Activated naive CD8-positive, alpha-beta T cell treated with anti-CD3 and anti-CD28 coated beads, Interleukin-2, amount 50 U/mL, for 24 hours (primary cell): ENCODE measurements around the gene CCR9.

Experiments used
- ATAC-seq: fragments of 150-1000 bp; cut with Tn5 transposase; one replicate; pipeline ENCODE4 v1.10.0; 2021
- DNase-seq: peaks from one replicate; pipeline ENCODE4 v3.0.0; 2021
- H3K27ac Mint-ChIP-seq: one replicate; pipeline ENCODE4 v1.8.0; 2021; ENCODE audit warnings: mild to moderate bottlenecking, mixed read lengths
- H3K27me3 Mint-ChIP-seq: one replicate; pipeline ENCODE4 v1.8.0; 2021; ENCODE audit warnings: mixed read lengths
- H3K36me3 Mint-ChIP-seq: one replicate; pipeline ENCODE4 v1.8.0; 2021; ENCODE audit warnings: low read depth, mixed read lengths
- H3K4me1 Mint-ChIP-seq: one replicate; pipeline ENCODE4 v1.8.0; 2021; ENCODE audit warnings: mixed read lengths
- H3K4me3 Mint-ChIP-seq: one replicate; pipeline ENCODE4 v1.8.0; 2021; ENCODE audit warnings: mild to moderate bottlenecking, moderate library complexity, mixed read lengths
- H3K9me3 Mint-ChIP-seq: one replicate; pipeline ENCODE4 v1.8.0; 2021; ENCODE audit warnings: mixed read lengths

CCR9 gene

DNA sequence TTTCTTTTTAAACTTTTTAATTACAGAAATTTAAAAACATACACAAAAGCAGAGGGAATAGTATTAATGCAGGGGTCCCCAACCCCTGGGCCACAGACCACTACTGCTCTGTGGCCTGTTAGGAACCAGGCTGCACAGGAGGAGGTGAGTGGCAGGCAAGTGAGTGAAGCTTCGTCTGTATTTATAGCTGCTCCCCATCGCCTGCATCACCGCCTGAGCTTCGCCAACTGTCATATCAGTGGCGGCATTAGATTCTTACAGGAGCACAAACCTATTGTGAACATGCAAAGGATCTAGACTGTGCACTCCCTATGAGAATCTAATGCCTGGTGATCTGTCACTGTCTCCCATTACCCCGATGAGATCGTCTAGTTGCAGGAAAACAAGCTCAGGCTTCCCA, 22.4 kb downstream of the CCR9 start:
- no peak overlapping the region for H3K4me3 Mint-ChIP-seq
- H3K4me1 Mint-ChIP-seq: peaks cover 21% of the 10 kb centered on the region
- DNase-seq: no peak
- no peak for ATAC-seq
- H3K9me3 Mint-ChIP-seq: peaks cover 4% of the 10 kb centered on the region
- peaks cover 9% of the 10 kb centered on the region for H3K36me3 Mint-ChIP-seq
- no peak overlapping the region for H3K27ac Mint-ChIP-seq
- peaks cover 58% of the 10 kb centered on the region for H3K27me3 Mint-ChIP-seq

DNA sequence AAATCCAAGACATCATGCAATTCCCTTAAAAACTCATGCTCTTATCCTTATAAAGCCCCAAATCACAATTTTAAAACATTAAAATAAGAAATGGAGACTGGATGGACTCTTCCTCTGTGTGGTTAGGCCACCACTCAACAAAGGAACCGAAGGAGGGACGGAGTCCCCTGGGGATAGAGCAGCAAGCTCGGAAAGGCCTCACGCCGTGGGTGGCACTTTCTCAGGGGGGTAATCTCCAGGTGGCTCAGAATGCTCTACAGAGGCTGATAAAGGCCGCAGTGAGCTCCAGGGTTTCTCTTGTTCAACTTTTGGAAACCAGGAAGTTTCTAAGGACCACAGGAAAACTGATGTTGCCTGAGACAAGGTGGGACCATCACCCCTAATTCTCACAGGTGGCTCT, 23.2 kb downstream of the CCR9 start:
- Mint-ChIP-seq H3K4me1 (peaks cover 23% of the 10 kb centered on the region), H3K36me3 (peaks cover 9% of the 10 kb centered on the region), H3K27ac (no peak overlapping the region), H3K27me3 (peaks cover 60% of the 10 kb centered on the region), H3K4me3 (no peak overlapping the region), H3K9me3 (peaks cover 4% of the 10 kb centered on the region)
- ATAC-seq (no peak), DNase-seq (no peak)

DNA sequence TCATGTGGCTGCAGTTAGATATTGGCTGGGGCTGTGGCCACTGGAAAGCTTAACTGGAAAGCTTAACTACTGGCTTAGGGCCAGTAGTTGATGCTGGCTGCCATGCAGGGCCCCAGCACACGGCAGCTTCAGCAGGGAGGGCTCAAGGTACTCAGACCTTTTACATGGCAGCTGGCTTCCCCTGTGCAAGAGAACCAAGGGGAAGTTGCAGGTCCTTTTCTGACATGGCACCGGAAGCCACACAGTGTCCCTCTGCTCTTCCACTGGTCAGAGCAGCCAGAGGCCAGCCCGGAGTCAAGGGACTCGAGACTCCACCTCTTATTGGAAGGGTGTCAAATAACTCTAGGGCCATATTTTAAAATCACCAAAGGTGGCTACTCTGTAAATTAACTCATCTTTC, 24.5 kb downstream of the CCR9 start:
- peaks cover 6% of the 10 kb centered on the region for H3K36me3 Mint-ChIP-seq
- no peak overlapping the region for H3K27ac Mint-ChIP-seq
- peaks cover 29% of the 10 kb centered on the region for H3K4me1 Mint-ChIP-seq
- H3K9me3 Mint-ChIP-seq: no peaks in the 10 kb centered on the region
- DNase-seq (no peak), ATAC-seq (no peak)
- peaks cover 56% of the 10 kb centered on the region for H3K27me3 Mint-ChIP-seq
- H3K4me3 Mint-ChIP-seq: no peak overlapping the region

DNA sequence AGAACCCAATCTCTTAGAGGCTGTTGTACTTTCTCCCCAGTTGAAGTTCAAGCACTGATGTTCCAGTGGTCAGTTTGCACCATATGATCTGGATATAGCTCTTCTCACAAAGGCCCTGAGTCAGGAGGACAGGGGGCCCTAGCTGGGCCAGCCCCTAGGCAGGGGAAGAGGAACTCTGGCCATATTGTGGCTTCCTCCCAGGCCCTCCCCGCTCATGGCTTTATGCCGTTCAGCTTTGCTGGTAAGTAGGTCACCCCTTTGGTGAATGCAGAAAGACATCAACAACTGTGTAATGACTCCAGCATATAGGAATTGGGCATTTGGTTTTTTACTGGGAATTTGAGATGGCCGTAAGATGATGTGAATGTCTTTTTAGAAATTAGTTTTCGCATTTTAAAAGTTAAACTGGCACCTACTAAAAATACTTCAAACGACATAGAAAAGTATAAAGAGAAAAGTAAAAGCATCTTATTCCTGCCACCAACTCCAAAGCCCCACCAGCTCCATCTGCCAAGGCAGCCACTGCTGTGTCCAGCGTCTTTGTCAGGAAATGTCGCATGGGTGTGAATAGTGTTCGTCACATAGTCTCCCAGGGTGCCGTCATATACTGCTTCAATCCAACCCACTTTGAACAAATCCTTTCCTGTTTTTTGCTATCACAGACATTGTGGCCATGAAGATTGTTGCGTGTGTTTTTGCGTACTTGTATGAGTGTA, 25.3 kb downstream of the CCR9 start:
- no peak overlapping the region for H3K27ac Mint-ChIP-seq

DNA sequence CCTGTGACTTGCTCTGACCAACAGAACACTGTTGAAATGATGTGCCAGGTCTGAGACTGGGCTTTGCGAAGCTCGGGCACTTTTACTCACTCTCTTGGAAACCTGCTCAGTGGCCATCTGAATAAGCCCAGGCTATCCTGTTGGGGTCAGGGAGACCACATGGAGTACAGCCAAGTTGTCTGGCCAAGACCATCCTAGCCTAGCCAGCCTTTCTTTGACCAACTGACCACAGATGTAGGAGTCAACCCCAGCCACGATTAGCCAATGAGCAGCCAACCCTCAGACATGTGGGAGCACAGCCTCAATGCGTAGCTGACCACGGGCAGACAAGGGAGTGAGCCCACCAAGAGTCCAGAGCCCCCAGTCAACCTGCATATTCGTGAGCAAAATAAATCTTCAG, 26.1 kb downstream of the CCR9 start:
- H3K36me3 Mint-ChIP-seq: peaks cover 2% of the 10 kb centered on the region
- peaks cover 49% of the 10 kb centered on the region for H3K27me3 Mint-ChIP-seq
- no peak overlapping the region for H3K4me3 Mint-ChIP-seq
- peaks cover 36% of the 10 kb centered on the region for H3K4me1 Mint-ChIP-seq
- DNase-seq (no peak), ATAC-seq (no peak)
- no peaks in the 10 kb centered on the region for H3K9me3 Mint-ChIP-seq
- no peak overlapping the region for H3K27ac Mint-ChIP-seq

More for the DNA sequence above, 25.3 kb downstream of the CCR9 start:
- Mint-ChIP-seq H3K4me3 (no peak overlapping the region), H3K9me3 (no peaks in the 10 kb centered on the region), H3K36me3 (peaks cover 5% of the 10 kb centered on the region), H3K4me1 (peaks cover 37% of the 10 kb centered on the region), H3K27me3 (peaks cover 54% of the 10 kb centered on the region)
- no peak for DNase-seq
- no peak for ATAC-seq

DNA sequence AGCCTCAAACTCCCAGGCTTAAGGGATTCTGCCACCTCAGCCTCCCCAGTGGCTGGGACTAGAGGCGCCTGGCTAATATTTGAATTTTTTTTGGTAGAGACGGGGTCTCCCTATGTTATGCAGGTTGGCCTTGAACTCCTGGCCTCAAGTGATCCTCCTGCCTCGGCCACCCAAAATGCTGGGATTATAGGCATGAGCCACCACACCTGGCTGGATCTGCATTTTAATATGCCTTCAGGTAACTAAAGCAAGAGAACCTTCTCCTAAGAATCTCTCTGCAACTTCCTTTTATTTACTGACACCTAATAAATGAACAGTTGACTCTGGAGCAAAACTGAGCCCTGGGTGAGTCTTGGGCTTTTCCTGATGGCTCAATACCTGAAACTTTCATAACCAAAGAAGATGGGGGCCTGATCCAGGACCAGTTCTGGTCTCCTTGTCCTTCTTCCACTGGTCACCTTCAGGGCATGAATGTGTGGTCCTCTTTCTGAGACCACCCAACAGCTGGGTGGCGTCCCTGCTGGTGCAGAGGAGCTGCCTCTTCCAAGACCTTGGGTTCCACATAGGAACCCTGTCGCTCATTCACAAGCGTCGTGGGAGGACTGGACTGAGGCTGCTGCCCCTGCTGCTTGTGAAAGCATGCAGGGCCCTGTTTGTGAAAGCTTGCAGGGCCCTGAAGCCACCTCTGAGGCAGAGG, 28.2 kb downstream of the CCR9 start:
- H3K9me3 Mint-ChIP-seq: no peaks in the 10 kb centered on the region
- H3K4me1 Mint-ChIP-seq: peaks cover 34% of the 10 kb centered on the region
- DNase-seq (no peak), ATAC-seq (no peak)
- no peak overlapping the region for H3K27ac Mint-ChIP-seq
- H3K36me3 Mint-ChIP-seq: peaks cover 13% of the 10 kb centered on the region
- peaks cover 45% of the 10 kb centered on the region for H3K27me3 Mint-ChIP-seq
- H3K4me3 Mint-ChIP-seq: no peak overlapping the region

DNA sequence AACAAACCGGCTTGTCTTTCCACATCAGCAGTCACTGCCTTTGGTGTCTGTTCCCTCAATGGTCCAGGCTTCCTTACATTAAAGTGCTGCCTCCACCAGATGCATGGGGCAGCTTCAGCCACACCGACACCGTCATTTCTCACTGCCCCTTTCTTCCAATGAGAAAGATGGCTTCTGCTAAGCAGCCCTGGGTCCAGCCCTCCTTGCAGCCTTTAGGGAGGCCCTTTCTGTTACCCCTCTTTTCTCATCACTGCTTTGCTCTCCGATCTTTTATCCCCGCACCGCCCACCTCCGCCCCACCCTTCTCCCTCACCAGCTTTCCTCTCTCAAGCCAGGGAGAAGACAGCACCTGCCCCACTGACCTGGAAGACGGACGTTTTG, 28.7 kb downstream of the CCR9 start:
- Mint-ChIP-seq H3K4me1 (peaks cover 34% of the 10 kb centered on the region), H3K4me3 (peak overlapping the region; percentile 18), H3K9me3 (no peaks in the 10 kb centered on the region), H3K27ac (no peak overlapping the region), H3K27me3 (peaks cover 40% of the 10 kb centered on the region), H3K36me3 (peaks cover 13% of the 10 kb centered on the region)
- ATAC-seq (no peak), DNase-seq (no peak)

DNA sequence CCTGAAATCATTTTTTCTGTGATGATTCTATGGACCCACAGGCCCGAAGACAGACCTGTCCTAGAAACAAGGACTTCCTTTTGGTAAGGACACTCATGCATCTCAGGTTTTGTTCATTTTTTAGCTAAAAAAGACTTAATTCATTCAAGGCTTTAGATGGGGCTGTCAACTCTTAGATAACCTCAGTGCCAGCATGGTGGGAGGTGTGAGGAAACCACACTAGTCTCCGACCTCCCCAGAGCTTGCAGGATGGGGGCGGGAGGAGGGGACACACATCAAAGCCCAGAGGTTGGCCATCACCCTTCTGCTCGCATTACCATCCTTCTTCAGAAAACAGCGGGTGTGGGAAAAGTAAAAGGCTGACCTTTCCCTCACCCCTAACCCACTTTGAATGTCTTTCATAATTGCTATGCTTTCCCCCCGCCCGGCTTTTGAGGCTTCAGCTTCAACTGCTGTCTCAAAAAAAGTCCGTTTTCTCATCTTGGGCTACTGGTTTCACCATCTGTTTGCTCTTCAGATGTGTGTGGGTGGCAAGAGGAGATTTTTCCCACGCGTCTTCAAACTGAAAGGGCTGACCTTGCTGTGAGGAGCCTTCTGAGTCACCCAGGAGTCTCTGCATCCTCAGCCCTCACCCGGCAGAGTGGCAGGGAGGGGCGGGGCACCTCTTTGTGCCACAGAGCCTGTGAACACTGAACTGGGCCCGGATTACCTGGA, 29.3 kb downstream of the CCR9 start:
- Mint-ChIP-seq H3K9me3 (no peaks in the 10 kb centered on the region), H3K4me3 (peak overlapping the region; percentile 18), H3K27ac (peak overlapping the region; percentile 69), H3K36me3 (peaks cover 13% of the 10 kb centered on the region), H3K27me3 (peaks cover 36% of the 10 kb centered on the region), H3K4me1 (peaks cover 34% of the 10 kb centered on the region)
- DNase-seq (peak; percentile 79), ATAC-seq (peak; percentile 96)

DNA sequence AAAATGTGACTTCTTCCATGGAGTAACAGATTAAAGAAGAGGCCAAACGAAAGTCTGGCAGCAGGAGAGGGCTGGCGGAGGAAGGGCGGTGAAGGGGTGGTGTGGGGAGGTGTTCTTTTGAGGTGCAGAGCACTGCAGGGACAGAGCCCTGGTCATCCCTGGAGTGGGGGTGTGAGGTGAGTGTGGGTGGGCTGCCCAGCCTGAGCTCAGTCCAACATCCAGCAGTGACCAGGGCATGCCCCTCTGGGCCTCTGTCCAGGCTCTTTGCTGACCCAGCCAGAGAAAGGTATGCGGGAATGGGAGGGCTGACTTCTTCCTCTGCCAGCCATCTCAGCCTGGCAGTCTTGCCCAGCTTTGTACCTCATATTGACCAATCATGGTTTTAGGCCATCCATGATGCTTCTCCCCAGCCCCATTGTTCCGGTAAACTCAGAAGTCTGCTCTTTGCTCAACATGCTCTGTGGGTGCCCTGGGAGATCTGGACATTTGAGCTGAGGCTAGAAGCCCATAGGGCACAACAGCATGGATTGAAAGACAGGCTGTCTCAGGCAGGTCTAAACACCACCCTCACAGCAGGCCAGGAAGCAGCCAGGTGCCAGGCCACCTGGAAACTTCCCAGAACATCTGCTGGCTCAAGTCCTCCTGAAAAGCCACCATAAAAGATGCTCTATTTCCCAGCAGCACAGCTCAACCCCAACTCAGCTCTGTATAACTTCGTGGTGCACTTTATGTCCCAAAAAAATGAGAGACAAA, 31.0 kb downstream of the CCR9 start:
- H3K4me1 Mint-ChIP-seq: peaks cover 42% of the 10 kb centered on the region
- DNase-seq: no peak
- H3K36me3 Mint-ChIP-seq: peaks cover 19% of the 10 kb centered on the region

DNA sequence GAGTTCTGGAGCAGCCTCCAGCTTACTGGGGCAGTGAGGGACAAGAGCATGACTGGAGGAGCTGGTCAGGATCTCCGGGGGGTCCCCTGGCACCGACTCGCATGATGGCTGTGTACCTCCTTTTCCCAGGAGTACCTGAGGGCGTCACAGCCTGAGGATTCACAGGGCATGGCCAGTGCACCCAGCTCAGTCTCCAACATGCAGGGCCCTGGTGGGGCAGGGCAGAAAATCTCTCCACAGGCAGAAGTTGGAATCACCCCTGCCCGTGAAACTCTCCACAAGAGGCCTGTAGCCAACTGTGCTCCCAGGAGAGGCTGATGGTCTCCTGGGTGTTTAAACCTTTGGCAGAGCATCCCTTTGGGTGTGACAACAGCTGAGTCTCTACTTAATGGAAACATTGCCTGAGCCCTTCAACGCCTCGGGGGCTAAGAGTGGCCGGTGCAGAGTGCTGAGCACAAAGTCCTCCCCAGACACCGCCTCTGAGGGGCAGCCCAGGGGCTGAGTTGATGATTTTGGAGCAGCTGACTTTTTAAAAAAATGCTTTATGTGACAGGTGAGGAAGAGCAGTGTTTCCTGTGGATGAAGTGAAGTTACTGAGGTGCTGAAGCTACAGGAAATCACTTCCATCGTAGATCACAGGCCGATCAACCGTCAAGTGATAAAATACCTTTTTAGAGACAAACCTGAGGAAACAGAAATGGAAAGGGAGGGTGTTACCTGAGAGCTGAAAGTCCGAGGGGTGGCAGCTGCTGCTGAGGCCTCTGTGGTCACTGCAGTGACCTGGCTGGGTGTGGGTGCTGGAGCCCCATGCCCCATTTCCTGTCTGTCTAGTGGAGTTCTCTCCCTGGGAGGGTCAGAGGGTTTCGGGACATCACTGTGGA, 35.1 kb downstream of the CCR9 start:
- H3K4me1 Mint-ChIP-seq: peaks cover 24% of the 10 kb centered on the region
- peaks cover 14% of the 10 kb centered on the region for H3K27me3 Mint-ChIP-seq
- ATAC-seq (no peak), DNase-seq (no peak)
- H3K9me3 Mint-ChIP-seq: no peaks in the 10 kb centered on the region
- no peak overlapping the region for H3K27ac Mint-ChIP-seq
- no peak overlapping the region for H3K4me3 Mint-ChIP-seq
- peaks cover 40% of the 10 kb centered on the region for H3K36me3 Mint-ChIP-seq

More for the DNA sequence above, 31.0 kb downstream of the CCR9 start:
- Mint-ChIP-seq H3K27ac (no peak overlapping the region), H3K4me3 (no peak overlapping the region), H3K9me3 (no peaks in the 10 kb centered on the region), H3K27me3 (peaks cover 31% of the 10 kb centered on the region)
- no peak for ATAC-seq

DNA sequence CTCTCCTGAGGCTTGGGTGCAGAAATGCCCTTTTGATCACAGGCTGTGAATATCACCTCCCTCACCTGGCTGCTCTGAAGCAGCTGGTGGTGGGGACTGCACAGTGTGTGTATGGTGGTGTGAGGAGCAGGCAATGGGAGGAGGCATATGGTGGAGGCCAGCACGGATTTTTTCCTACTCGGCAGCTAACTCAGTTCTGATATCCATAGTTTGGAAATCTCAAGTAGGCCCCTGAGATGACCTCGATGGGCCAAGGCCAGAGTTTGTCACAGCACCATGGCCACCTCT, 35.6 kb downstream of the CCR9 start:
- DNase-seq: no peak
- Mint-ChIP-seq H3K9me3 (no peaks in the 10 kb centered on the region), H3K36me3 (peaks cover 42% of the 10 kb centered on the region), H3K27ac (no peak overlapping the region), H3K4me3 (no peak overlapping the region), H3K27me3 (peaks cover 14% of the 10 kb centered on the region), H3K4me1 (peaks cover 20% of the 10 kb centered on the region)
- no peak for ATAC-seq

DNA sequence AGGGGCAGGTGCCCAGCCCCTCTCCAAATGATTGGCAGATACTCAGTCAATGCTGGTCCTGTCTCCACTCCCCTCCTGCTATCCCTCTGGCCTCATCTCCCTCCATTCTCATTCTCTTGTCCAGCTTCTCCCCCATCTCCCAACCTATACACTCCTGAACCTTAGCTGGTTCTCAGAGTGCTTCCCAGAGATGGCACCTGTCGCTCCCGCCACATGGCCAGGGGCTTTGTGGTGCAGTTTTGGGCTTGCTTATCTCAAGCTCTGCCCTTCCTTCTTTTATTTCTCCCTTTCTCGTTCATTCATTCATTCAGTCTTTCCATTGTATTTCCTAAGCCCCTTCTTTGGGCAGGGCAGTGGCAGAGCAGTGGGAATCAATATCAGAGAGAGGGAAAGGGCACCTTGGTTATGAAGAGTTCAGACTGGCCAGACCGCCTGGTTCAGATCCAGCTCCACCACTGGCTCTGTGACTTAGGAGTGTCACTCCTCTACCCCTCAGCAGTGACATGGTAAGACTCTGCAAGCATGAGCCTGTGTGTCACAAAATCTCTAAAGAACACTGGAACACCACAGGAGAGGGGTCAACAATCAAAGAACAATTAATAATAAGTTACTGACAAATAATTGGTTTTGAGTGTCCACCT, 36.7 kb downstream of the CCR9 start:
- H3K36me3 Mint-ChIP-seq: peaks cover 49% of the 10 kb centered on the region
- H3K4me1 Mint-ChIP-seq: peaks cover 20% of the 10 kb centered on the region
- peaks cover 14% of the 10 kb centered on the region for H3K27me3 Mint-ChIP-seq
- no peak overlapping the region for H3K27ac Mint-ChIP-seq
- no peaks in the 10 kb centered on the region for H3K9me3 Mint-ChIP-seq
- DNase-seq (no peak), ATAC-seq (no peak)
- H3K4me3 Mint-ChIP-seq: no peak overlapping the region

DNA sequence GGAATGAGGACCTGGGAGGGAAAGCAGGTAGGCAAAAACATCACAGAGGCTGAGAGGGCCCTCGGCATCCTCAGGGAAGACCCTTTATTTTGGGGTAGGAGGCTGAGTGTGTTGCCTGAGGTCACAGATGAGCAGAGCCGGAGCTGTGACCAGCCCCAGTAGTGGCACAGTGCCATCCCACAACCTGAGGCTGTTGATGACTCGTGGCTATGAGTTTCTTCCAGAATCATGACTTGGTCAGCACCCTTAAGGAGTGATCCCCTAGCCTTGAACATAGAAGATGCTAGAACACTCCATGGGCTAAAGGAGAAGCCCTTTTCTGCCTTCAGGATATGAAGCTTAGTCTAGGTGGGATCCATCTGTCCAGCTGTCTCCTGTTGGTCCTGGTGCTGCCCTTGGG, 37.4 kb downstream of the CCR9 start:
- H3K27ac Mint-ChIP-seq: no peak overlapping the region
- no peaks in the 10 kb centered on the region for H3K9me3 Mint-ChIP-seq
- H3K27me3 Mint-ChIP-seq: peaks cover 13% of the 10 kb centered on the region
- peaks cover 14% of the 10 kb centered on the region for H3K4me1 Mint-ChIP-seq
- ATAC-seq (no peak), DNase-seq (no peak)
- peaks cover 44% of the 10 kb centered on the region for H3K36me3 Mint-ChIP-seq
- H3K4me3 Mint-ChIP-seq: no peak overlapping the region
